Posterior vena cava (tissue), 2 donors: Measurements from ENCODE around the gene MXI1. TPM values are rescaled to one million over a fixed set of nuclear protein-coding genes. Genes with fewer than 3 reads are reported as not detected.

Experiments
- DNase-seq: peaks from one replicate; pipeline ENCODE4 v3.0.0-alpha.2; 2020; ENCODE audit warnings: low spot score
- intact Hi-C, 2 donors: fragments of 100-400 bp; cut with DNase I; formaldehyde crosslinking; loops; one replicate each; pipeline versions ENCODE4 v1.14.1 to v1.14.2; 2022 to 2023
- total RNA-seq, 2 donors: library from RNA; stranded (reverse); fragmentation: NEBNext Ultra II Directional; extraction: Animal tissue kit (Norgen Biotek cat#: 25700); gene quantifications; one replicate each; pipeline ENCODE4 v1.2.1, GENCODE V29; 2021
- donor health status: DM: yes; HTN: yes; CAD: no.
- donor health status: DM: yes; HTN: yes; CAD: no.

MXI1 gene
- total RNA-seq, 2 donors from 2014 or later = 45.5 to 51.9 TPM

GRCh38 chr10:110210674-110211464, 3.5 kb downstream of the MXI1 start:
- DNase-seq = peak; percentile 99
- intact Hi-C loops = no loop called here

- no peak for DNase-seq
- intact Hi-C loops = no loop called here
These were observed 4.0 kb downstream of the MXI1 start for GRCh38 chr10:110211465-110211843.

DNA sequence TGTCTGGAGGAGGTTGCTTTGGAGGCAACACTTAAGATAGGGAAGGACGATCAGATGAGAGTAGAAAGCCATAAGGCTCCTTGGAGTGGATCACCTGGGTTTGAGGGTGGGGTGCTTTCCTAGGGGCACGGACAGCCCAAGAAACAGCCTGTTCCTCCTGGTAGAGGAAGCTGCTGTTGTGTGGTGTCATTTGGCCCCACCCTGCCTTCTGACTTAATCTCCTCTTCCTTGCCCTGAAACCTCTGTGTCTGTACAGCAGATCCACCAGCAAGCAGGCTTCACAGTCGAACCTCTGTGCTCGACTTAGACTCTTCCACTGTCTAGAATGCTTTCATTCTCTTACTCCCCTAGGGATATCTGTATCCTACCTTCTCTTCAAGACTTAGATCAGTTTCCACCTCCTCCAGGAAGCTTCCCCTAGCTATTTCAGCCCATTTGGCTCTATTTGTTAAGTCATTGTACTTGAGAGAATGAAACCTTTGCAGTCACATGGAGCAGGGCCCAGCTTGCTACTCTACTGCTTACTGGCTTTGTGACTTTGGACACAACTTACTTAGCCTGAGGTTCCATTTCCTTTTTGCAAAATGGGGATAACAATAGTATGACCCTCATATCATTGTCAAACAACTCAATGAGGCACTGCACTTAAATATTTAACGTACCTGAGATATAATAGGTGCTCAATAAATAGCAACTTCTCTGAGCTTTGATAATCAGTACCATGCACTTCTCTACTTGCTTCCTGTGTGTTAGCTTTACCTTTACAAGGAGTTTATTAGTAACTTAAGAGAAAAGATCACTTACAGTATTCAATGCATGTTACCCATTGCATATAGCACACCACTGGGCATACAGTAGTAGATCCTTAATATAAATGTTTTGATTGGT, 5.0 kb downstream of the MXI1 start:
- intact Hi-C loops = no loop called here
- no peak for DNase-seq

DNA sequence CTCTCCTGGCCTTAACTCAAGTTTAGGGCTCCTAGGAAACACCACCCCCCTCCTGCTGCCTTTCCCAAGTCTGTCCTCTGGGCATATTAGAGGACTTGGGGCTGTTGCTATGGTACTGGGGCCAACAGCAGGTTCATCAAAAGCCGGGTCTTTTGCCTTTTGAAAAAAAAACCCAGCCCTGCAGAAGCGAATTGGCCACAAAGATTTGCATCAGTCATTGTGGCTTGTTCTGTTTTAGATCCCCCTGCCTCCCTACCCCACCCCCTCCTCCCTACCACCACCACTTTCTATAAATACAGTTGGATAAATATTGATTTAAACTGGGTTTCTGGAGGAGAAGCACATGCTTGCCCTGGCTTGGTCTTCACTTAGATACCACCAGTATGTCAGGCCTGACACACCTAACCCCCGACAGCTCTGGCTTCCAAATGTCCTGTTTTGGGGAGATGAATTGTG, 7.0 kb downstream of the MXI1 start:
- intact Hi-C loops = no loop called here

DNA sequence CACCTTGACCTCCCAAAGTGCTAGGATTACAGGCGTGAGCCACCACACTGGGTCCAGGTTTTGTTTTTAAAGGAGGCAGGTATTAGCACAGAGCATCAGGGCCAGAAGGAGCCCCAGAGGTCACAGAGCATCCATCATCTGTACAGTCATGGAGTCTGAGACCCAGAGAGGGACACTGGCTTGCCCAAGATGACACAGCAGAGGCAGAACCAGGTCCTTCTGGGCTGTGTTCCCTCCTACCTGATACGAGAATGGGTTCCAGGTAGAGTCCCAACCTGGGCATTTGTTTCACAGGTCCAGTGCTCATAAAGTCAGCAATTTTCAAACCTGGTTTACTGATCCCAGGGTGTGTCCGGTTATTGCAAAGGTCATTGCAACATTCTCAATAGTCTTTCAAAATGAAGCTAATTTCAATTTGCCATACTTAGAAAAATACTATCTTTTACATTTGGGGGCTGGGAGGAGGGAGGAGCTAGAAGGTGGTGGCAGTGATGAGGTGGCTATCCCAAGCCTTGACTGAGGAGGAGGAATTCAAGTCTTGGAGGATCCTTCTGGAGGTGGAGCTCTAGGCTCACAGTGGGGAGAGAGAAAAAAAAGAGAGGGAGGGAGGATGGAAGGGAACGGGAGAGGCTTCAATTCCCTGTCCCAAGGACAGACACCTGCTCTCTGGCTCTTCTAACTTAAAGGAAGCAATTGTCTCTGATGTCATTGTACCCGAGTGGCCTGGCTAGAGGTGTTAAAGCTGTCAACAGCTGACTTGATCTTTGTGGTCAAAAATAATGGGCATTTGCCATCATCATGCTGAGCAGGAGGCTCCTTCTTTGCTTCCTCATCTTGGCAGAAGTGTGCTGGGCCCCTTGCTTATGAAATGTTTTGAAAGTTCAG, 8.1 kb downstream of the MXI1 start:
- DNase-seq = no peak
- intact Hi-C loops = no loop called here

More for the DNA sequence above, 7.0 kb downstream of the MXI1 start:
- DNase-seq = no peak

GRCh38 chr10:110216240-110216639, 8.8 kb downstream of the MXI1 start:
- intact Hi-C loops = no loop called here
- DNase-seq = no peak

- no peak for DNase-seq
- intact Hi-C loops = no loop called here
These were observed 9.7 kb downstream of the MXI1 start for GRCh38 chr10:110216942-110217661.

GRCh38 chr10:110217662-110218008, 10.2 kb downstream of the MXI1 start:
- intact Hi-C loops = no loop called here
- DNase-seq = no peak

DNA sequence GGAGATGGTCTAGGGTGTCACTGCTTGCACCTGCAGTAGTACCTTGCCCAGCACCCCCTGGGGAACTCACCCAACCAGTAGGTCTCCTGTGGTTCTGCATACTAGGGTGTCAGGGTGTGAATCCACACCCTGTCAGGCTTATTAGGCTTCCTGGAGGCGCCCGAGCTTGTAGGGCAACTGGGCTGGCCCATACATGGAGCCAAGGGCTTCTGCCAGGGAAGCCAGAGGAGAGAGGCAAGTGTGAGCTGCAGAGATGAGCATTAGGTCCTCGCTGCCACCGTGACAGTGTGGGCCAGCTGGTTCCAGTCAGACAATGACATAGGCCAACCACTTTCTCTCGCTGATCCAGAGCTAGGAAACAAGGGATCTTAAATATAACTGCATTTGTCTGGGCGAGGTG, 11.2 kb downstream of the MXI1 start:
- no peak for DNase-seq
- intact Hi-C loops = no loop called here

DNA sequence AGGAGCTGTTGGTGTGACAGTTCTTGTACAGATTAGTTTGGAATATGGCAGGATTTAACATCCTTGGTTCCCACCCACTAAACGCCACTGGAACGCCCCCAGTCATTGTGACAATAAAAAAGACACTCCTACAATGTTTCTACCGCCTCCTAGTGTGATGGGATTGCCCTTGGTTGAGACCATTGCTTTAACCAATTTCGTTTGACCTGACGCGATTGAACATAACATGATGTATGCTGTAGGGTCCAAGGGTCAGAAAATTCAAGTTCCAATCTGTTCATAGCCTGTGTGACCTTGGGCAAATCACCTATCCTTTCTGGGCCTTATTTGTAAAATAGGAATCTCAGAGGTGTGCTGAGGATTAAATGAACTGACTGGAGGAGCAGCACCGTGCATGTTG, 12.5 kb downstream of the MXI1 start:
- no peak for DNase-seq
- intact Hi-C loops = no loop called here

- DNase-seq = no peak
- intact Hi-C loops = no loop called here
These were observed 13.0 kb downstream of the MXI1 start for GRCh38 chr10:110220398-110220797.

GRCh38 chr10:110221044-110221720, 13.8 kb downstream of the MXI1 start:
- no peak for DNase-seq
- intact Hi-C loops = no loop called here

DNA sequence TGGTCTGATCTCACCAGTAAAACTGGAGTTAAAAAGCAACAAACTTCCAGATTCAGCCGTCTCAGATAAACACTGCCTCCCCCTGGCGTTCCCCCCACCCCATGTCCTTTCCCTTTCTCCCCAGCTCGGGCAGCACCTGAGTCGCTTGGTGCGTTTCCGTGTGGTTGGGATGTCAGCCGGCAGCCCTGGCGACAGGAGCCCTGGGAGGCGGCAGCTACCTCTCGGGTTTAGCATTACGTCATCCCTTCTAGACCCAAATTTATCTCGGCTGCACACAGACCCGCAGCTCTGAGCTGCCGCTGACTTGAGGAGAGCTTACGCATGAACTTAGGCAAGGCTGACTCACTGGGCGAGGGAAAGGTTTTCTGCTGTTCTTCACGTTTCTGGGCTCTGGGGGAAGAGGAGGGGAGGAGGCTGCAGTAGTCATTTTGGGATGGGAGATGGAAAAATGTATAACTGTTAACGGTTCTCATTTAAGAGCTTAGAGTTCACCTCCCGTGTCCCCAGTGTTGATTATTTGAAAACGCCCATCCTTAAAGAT, 14.4 kb downstream of the MXI1 start:
- DNase-seq = peak; percentile 94
- intact Hi-C loops = no loop called here

DNA sequence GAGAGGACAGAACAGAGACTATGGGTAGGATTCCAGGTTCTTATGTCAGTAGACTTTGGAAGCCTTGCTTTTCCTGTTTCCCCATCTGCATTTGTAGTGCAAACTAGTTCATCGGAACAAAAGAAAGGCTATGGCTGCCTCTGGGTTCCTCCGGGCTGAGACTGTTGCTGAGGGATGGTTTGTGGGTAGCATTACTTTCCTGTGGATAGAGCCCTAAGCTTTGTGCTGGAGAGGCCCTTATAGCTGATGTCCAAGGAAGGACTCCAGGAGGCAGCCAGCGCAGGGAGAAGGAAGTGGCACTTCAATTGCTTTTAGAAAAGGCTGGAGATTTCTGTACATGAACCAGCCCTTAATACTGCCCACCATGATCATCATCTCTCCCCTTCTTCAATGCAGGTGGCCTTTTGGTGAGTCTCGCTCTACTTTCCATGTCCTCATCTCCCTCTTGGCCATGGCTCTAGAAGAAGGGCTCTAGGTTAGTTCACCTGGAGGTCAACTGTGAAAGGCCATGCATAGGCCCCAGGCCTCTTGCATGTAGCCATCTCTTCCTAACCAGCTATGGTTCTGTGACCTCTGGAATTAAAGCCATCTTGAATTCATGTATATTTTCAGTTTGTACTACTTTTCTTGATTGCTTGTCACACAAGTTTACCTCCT, 15.4 kb downstream of the MXI1 start:
- no peak for DNase-seq
- intact Hi-C loops = no loop called here

DNA sequence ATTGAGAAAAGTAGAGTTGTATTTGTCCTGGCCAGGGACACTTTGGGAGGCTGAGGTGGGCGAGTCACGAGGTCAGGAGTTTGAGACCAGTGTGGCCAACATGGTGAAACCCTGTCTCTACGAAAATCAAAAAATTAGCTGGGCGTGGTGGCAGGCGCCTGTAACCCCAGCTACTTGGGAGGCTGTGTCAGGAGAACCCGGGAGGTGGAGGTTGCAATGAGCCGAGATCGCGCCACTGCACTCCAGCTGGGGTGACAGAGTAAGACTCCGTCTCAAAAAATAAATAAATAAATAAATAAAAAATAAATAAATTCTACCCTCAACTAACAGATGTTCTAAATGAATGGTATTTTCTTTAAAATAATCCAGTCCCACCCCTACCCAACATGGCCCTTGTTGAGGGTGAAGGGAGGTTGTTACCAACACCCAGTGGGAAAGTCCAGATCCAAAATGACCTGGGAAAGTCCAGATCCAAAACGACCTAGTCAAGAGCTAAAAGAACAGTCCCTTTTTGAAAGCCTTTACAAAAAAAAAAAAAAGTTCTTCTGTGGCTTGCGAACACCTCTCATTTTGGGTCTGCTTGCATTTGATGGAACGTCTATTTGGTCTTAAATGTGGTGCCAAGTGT, 16.0 kb downstream of the MXI1 start:
- intact Hi-C loops = no loop called here
- no peak for DNase-seq

DNA sequence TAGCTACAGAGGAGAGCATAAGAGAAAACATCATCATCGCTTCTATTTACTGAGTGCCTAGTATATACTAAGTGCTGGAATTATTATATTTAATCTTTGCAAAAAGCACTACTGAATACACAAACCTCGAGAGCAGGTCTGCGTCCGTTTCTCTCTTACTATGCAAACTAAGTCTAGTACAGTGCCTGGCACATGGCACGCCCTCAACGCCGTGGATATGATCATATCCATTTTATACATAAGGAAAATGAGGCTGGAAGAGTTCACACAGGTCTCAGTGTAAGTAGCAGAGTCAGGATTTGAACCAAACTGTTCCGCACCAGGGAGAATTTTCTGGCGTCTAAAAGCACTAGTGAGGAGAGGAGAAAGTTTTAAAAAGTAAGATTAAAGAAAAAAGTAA, 17.6 kb downstream of the MXI1 start:
- no peak for DNase-seq
- intact Hi-C loops = loop anchor here (5.0 kb wide), 1 partner anchor 47 kb away; no protein-coding TSS in a partner anchor

GRCh38 chr10:110225441-110225755, 18.0 kb downstream of the MXI1 start:
- intact Hi-C loops = loop anchor here (5.0 kb wide), 1 partner anchor 47 kb away; no protein-coding TSS in a partner anchor

More at GRCh38 chr10:110225441-110225755, 18.0 kb downstream of the MXI1 start:
- DNase-seq = no peak
